Neural progenitor cell (in vitro differentiated cells): Measurements from ENCODE around the gene WDR20. TPM values are rescaled to one million over a fixed set of nuclear protein-coding genes. Genes with fewer than 3 reads are reported as not detected.

ENCODE experiments used
- DNase-seq: peaks from one replicate; pipeline ENCODE4 v3.0.0-alpha.2; 2016; ENCODE audit warnings: low spot score
- H2AFZ ChIP-seq: fragments of 200-600 bp; sonication (generic); replicated peaks from 2 replicates; pipeline ENCODE4 v1.6.1; 2016; ENCODE audit warnings: antibody characterized with exemption
- H3F3A ChIP-seq: fragments of 200-600 bp; sonication (generic); 2 replicates; pipeline ENCODE4 v1.6.1; 2016; ENCODE audit warnings: antibody characterized with exemption, low read depth
- H3K27ac ChIP-seq: fragments of 200-600 bp; sonication (generic); 2 replicates; pipeline ENCODE4 v1.5.1; 2016; ENCODE audit warnings: mild to moderate bottlenecking
- H3K27me3 ChIP-seq: fragments of 200-600 bp; sonication (generic); 2 replicates; pipeline ENCODE4 v1.6.1; 2016; ENCODE audit warnings: mild to moderate bottlenecking, moderate library complexity
- H3K36me3 ChIP-seq: fragments of 200-600 bp; sonication (generic); 2 replicates; pipeline ENCODE4 v1.5.1; 2016
- H3K4me1 ChIP-seq: fragments of 200-600 bp; sonication (generic); 2 replicates; pipeline ENCODE4 v1.6.1; 2016; ENCODE audit warnings: mixed run types
- H3K4me2 ChIP-seq: fragments of 200-600 bp; sonication (generic); 2 replicates; pipeline ENCODE4 v1.6.1; 2016
- H3K4me3 ChIP-seq: fragments of 200-600 bp; sonication (generic); 2 replicates; pipeline ENCODE4 v1.5.1; 2016
- H3K79me2 ChIP-seq: fragments of 200-600 bp; sonication (generic); 2 replicates; pipeline ENCODE4 v1.6.1; 2016; ENCODE audit warnings: low read depth
- H3K9ac ChIP-seq: fragments of 200-600 bp; sonication (generic); 2 replicates; pipeline ENCODE4 v1.6.1; 2016
- H3K9me3 ChIP-seq: fragments of 200-600 bp; sonication (generic); 2 replicates; pipeline ENCODE4 v1.5.1; 2016; ENCODE audit warnings: low read depth
- H4K20me1 ChIP-seq: fragments of 200-600 bp; sonication (generic); 2 replicates; pipeline ENCODE4 v1.6.1; 2016; ENCODE audit warnings: low read depth
- H3K27ac Mint-ChIP-seq: 3 replicates; pipeline ENCODE4 v1.8.0; 2021; ENCODE audit warnings: mixed read lengths
- H3K27me3 Mint-ChIP-seq: 2 replicates; pipeline ENCODE4 v1.8.0; 2022; ENCODE audit warnings: low read depth, mild to moderate bottlenecking, inconsistent platforms, moderate library complexity, mixed read lengths; ENCODE audit not compliant: insufficient read depth
- H3K36me3 Mint-ChIP-seq: 3 replicates; pipeline ENCODE4 v1.8.0; 2021; ENCODE audit warnings: mixed read lengths
- H3K4me1 Mint-ChIP-seq: 3 replicates; pipeline ENCODE4 v1.8.0; 2021; ENCODE audit warnings: mixed read lengths
- H3K4me3 Mint-ChIP-seq: 3 replicates; pipeline ENCODE4 v1.8.0; 2021; ENCODE audit warnings: mild to moderate bottlenecking, moderate library complexity, mixed read lengths
- H3K9me3 Mint-ChIP-seq: 3 replicates; pipeline ENCODE4 v1.8.0; 2020; ENCODE audit warnings: mixed read lengths
- EZH2 ChIP-seq: fragments of 200-600 bp; sonication (generic); IDR thresholded peaks from 2 replicates; pipeline ENCODE4 v1.6.1; 2017; ENCODE audit warnings: antibody characterized with exemption, mild to moderate bottlenecking, moderate library complexity
- EZH2phosphoT487 ChIP-seq: fragments of 200-600 bp; sonication (generic); IDR thresholded peaks from 2 replicates; pipeline ENCODE4 v1.6.1; 2017; ENCODE audit warnings: antibody characterized with exemption
- total RNA-seq: library from RNA; depleted of rRNA; stranded (reverse); fragments of >200 nt; gene quantifications from 2 replicates; pipeline ENCODE4 v1.2.3, GENCODE V29; 2015; ENCODE audit warnings: low replicate concordance
- TF ChIP-seq, protein P1 (sequence below): fragments of 200-600 bp; sonication (generic); IDR thresholded peaks from 2 replicates; pipeline ENCODE4 v1.5.1; 2017; ENCODE audit warnings: antibody characterized with exemption, mild to moderate bottlenecking

WDR20 gene
- total RNA-seq, 1 donor from 2014 or later = 22.4 TPM

DNA sequence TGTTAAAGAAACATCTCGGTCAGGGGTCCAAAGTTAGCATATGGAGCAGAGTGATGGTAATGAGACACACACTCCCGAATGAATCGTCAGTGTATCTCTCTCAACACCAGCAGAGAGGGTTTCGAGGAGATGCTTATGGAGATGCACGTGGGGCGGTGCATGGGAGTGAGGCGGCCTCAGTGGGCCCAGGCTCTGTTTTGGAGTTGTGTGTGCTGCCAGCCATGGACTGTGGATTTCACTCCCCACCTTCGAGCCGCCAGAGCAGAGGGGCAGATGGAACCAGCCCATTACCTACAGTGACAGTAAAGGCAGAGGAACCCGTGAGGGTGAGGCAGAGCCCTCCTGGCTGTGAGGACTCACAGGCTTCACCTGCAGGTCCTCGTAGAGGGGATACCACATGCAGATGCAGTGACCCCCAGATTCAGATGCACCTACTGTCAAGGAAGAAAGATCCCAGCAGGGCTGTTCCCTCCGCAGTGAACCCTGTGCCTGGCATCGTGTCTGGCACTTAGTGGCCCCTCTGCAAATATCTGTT lies 68.2 kb downstream of the WDR20 start:
- H3K4me3 ChIP-seq = no peak overlapping the region
- no peaks in the 10 kb centered on the region for H3K9me3 ChIP-seq
- no peaks in the 10 kb centered on the region for H3K27me3 ChIP-seq
- peaks cover 11% of the 10 kb centered on the region for H3K79me2 ChIP-seq
- H3K4me1 ChIP-seq = no peaks in the 10 kb centered on the region
- H3K4me1 Mint-ChIP-seq = peaks cover 16% of the 10 kb centered on the region
- H3K36me3 ChIP-seq = no peaks in the 10 kb centered on the region
- H3K36me3 Mint-ChIP-seq = peaks cover 19% of the 10 kb centered on the region
- no peak overlapping the region for H3K27ac ChIP-seq
- H3K27ac Mint-ChIP-seq = no peak overlapping the region
- no peak for TF ChIP-seq EZH2phosphoT487
- no peak for TF ChIP-seq EZH2
- TF ChIP-seq, protein P1, sequence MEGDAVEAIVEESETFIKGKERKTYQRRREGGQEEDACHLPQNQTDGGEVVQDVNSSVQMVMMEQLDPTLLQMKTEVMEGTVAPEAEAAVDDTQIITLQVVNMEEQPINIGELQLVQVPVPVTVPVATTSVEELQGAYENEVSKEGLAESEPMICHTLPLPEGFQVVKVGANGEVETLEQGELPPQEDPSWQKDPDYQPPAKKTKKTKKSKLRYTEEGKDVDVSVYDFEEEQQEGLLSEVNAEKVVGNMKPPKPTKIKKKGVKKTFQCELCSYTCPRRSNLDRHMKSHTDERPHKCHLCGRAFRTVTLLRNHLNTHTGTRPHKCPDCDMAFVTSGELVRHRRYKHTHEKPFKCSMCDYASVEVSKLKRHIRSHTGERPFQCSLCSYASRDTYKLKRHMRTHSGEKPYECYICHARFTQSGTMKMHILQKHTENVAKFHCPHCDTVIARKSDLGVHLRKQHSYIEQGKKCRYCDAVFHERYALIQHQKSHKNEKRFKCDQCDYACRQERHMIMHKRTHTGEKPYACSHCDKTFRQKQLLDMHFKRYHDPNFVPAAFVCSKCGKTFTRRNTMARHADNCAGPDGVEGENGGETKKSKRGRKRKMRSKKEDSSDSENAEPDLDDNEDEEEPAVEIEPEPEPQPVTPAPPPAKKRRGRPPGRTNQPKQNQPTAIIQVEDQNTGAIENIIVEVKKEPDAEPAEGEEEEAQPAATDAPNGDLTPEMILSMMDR = no peak
- H3K9ac ChIP-seq = no peak overlapping the region
- no peak overlapping the region for H3K4me2 ChIP-seq
- no peaks in the 10 kb centered on the region for H3K27me3 Mint-ChIP-seq
- no peak overlapping the region for H2AFZ ChIP-seq
- H3K4me3 Mint-ChIP-seq = no peak overlapping the region
- peaks cover 20% of the 10 kb centered on the region for H4K20me1 ChIP-seq
- no peak for DNase-seq
- H3F3A ChIP-seq = no peaks in the 10 kb centered on the region
- no peaks in the 10 kb centered on the region for H3K9me3 Mint-ChIP-seq

DNA sequence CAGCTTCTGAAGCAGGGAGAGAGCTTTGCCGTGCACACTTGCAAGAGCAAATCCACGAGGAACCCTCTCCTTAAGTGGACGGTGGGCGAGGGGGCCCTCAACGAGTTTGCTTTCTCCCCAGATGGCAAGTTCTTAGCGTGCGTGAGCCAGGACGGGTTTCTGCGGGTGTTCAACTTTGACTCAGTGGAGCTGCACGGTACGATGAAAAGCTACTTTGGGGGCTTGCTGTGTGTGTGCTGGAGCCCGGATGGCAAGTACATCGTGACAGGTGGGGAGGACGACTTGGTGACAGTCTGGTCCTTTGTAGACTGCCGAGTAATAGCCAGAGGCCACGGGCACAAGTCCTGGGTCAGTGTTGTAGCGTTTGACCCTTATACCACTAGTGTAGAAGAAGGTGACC lies 69.0 kb downstream of the WDR20 start:
- peaks cover 2% of the 10 kb centered on the region for H3K79me2 ChIP-seq
- H3K36me3 Mint-ChIP-seq = peaks cover 19% of the 10 kb centered on the region
- H3K4me1 ChIP-seq = no peaks in the 10 kb centered on the region
- no peak overlapping the region for H2AFZ ChIP-seq
- H3K36me3 ChIP-seq = no peaks in the 10 kb centered on the region
- H3K9ac ChIP-seq = no peak overlapping the region
- TF ChIP-seq EZH2 (no peak), EZH2phosphoT487 (no peak)
- TF ChIP-seq, protein P1 = no peak
- H3K27ac Mint-ChIP-seq = no peak overlapping the region
- no peaks in the 10 kb centered on the region for H3K27me3 ChIP-seq
- DNase-seq = no peak
- H3K4me2 ChIP-seq = no peak overlapping the region
- H3K4me3 ChIP-seq = no peak overlapping the region
- no peak overlapping the region for H3K27ac ChIP-seq
- H3K9me3 Mint-ChIP-seq = no peaks in the 10 kb centered on the region
- H3K4me3 Mint-ChIP-seq = no peak overlapping the region
- H3F3A ChIP-seq = no peaks in the 10 kb centered on the region
- H3K4me1 Mint-ChIP-seq = peaks cover 16% of the 10 kb centered on the region
- peaks cover 21% of the 10 kb centered on the region for H4K20me1 ChIP-seq
- no peaks in the 10 kb centered on the region for H3K27me3 Mint-ChIP-seq
- H3K9me3 ChIP-seq = no peaks in the 10 kb centered on the region

DNA sequence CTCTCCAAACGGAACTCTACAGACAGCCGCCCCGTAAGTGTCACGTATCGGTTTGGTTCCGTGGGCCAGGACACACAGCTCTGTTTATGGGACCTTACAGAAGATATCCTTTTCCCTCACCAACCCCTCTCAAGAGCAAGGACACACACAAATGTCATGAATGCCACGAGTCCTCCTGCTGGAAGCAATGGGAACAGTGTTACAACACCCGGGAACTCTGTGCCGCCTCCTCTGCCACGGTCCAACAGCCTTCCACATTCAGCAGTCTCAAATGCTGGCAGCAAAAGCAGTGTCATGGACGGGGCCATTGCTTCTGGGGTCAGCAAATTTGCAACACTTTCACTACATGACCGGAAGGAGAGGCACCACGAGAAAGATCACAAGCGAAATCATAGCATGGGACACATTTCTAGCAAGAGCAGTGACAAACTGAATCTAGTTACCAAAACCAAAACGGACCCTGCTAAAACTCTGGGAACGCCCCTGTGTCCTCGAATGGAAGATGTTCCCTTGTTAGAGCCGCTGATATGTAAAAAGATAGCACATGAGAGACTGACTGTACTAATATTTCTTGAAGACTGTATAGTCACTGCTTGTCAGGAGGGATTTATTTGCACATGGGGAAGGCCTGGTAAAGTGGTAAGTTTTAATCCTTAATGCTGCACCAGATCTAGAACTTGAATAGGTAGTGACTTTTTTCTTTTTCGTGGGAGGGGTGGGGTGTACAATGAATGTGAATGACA lies 69.7 kb downstream of the WDR20 start:
- H3K27me3 ChIP-seq = no peaks in the 10 kb centered on the region
- no peaks in the 10 kb centered on the region for H3K36me3 ChIP-seq
- Mint-ChIP-seq H3K36me3 (peaks cover 16% of the 10 kb centered on the region), H3K27me3 (no peaks in the 10 kb centered on the region), H3K4me3 (no peak overlapping the region), H3K9me3 (no peaks in the 10 kb centered on the region), H3K27ac (no peak overlapping the region), H3K4me1 (peaks cover 17% of the 10 kb centered on the region)
- no peak overlapping the region for H3K4me2 ChIP-seq
- TF ChIP-seq EZH2 = no peak
- TF ChIP-seq EZH2phosphoT487 = no peak
- TF ChIP-seq, protein P1 = peak; percentile 31
- DNase-seq = peak; percentile 32
- no peaks in the 10 kb centered on the region for H3K9me3 ChIP-seq
- no peak overlapping the region for H3K4me3 ChIP-seq
- H3K4me1 ChIP-seq = no peaks in the 10 kb centered on the region
- H3K9ac ChIP-seq = no peak overlapping the region
- peaks cover 23% of the 10 kb centered on the region for H4K20me1 ChIP-seq
- peaks cover 5% of the 10 kb centered on the region for H3K79me2 ChIP-seq
- H3K27ac ChIP-seq = no peak overlapping the region
- H2AFZ ChIP-seq = no peak overlapping the region
- no peaks in the 10 kb centered on the region for H3F3A ChIP-seq
